ENCODE measurements around the gene TSHZ2.
"Not testable (repeated sequence)": the region's sequence is repeated elsewhere in the genome, so short reads cannot be mapped to it uniquely, and the experiment has no call there.

The TSHZ2 gene

DNA sequence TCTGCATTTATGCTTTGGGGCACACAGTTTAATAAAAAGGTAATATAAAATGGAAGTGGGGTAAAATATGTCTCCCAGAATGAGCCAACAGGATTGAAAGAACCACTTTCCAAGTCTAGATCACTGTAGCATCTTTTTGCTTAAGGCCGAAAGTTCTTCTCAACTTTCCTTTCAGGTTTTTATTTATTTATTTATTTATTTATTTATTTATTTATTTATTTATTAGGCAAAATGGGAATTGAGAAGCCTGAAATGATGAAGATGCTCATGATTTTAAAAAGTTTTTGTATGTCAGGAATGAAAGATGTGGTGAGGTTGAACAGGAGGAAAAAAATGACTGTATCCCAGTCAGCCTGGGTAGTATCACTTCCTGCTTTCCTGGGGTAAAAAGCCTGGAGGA, 24.0 kb downstream of the TSHZ2 start:
- DNase-seq = no peak

DNA sequence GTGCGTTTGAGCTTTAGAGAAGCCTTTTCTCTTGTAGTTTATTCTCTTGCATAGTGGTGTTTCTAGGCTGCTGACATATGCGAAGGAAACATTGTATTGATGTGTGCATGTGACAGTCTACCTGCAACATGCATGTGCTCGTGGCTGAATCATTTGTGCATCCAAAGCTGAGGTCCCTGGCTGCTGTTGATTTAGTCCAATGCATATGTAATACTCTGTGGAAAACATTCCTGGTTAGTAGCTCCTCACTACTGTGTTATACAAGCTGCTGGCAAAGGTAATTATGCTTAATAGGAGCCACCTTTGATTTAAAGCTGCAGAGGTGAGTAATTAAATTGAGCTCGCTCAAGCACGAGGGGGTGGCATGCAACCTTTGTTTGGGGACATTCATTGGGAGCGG, 24.5 kb downstream of the TSHZ2 start:
- no peak for DNase-seq

DNA sequence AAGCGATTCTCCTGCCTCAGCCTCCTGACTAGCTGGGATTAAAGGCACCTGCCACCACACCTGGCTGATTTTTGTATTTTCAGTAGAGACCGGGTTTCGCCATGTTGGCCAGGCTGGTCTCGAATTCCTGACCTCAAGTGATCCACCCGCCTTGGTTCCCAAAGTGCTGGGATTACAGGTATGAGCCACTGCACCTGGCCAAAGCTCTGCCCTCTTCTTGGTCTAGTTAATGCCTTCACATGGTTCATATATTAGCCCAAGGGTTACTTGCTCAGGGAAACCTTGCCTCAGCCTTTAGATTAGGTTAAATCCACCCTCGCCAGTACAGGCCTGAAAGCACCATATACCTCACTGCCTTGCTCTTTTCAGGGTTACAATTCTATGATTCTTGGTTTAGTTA, 26.1 kb downstream of the TSHZ2 start:
- no peak for DNase-seq

DNA sequence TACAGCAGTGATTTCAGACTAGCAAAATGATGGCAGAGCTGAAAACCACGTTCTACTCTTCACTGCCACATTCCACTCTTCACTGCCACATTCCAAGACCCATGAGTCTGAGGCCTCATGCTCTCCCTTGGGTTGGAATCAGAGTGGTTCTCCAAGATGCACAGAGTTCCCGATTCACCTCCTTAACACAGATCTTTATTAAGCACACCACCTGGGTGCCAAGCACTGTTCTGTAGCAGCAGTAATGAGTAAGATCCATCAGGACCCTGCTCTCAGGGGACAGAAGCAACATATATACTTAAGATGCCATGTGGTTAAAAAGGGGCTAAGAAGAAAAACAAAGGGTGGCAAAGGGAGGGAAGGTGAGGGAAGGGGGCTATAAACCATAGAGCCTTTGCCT, 26.9 kb downstream of the TSHZ2 start:
- no peak for DNase-seq

DNA sequence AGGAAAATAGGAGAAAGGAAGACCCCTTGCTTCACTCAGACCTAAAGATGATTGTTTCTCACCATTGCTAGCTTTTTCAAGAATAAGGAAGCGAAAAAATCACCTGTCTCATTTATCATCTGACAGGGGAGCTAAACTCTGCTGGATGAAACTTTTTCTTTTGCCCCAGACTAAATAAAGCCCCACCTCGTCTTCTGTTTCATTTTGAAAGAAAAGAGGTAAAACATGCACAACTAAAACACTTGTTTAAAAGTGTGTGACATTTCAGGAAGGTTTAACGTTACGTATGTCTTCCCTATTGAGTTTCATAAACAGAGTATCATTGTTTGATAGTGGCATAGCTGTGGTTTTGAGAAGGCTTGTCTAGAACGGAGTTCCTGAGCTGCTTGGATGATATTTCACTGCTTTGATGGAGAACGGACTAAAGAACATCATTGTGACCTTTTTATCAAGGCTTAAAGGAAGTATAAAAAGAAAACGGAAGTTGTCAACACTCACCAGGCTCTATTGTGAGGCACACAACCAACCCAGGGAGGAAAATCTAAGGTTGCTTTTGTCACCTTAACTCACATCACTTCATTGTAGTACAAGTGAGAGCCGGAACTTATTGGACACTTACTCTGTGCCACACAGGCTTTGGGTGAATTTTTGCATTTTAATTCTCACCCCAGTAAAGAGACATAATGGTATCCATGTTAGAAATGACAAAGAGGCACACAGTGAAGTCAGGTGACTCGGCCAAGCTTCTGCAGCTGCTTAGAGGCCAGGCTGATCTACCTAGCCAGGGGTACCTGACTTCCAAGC, 29.5 kb downstream of the TSHZ2 start:
- no peak for DNase-seq

DNA sequence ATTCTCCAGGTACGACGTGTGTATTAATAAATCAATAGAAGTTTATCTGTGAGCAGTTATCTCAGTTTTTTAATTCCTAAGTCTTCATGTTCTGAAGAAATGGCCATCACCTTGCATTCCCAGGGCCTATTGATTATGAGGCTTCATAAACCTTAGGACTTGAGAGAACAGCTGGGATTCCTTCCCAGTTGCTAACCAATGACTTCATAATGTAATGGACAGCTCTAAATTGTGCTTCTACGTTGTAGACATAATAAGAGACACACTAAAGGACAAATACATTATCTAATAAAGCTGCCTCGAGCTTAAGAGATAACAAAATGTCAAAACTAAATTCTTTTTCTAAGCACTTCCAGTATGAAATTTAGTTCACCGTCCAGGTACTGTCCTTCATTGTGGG, 30.6 kb downstream of the TSHZ2 start:
- no peak for DNase-seq

DNA sequence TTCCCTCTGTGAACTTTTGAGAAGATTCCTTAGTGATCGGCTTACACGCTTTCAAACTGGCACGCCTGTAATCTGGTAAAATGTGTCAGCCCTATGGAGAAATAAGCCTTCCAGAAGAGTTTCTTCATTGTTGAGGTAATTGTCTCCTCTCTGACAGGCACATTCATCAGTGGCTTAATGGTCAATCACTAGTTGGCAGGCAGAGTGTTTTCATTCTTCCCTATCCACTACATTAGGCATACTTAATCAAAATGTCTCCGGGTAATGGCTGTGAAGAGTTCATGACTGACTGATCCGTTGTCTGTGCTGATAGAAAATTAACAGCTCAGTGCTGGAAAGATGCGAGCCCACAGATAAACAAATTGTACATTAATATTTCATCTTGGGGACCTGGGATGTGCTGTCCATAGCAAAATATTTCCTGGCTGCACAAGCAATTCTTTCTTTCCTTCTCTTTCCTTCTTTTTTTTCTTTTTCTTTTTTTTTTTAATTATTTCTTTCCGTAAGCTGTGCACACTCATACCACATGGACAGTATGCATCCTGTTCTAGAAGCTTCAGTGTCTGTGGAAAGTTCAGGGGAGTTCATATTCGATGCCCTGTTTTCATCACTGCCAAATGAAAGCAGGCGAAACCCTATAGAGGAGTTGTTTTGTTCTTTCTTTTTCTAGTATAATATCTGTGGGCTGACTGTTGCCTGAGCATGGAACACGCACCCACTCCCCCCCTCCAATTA, 31.4 kb downstream of the TSHZ2 start:
- no peak for DNase-seq

DNA sequence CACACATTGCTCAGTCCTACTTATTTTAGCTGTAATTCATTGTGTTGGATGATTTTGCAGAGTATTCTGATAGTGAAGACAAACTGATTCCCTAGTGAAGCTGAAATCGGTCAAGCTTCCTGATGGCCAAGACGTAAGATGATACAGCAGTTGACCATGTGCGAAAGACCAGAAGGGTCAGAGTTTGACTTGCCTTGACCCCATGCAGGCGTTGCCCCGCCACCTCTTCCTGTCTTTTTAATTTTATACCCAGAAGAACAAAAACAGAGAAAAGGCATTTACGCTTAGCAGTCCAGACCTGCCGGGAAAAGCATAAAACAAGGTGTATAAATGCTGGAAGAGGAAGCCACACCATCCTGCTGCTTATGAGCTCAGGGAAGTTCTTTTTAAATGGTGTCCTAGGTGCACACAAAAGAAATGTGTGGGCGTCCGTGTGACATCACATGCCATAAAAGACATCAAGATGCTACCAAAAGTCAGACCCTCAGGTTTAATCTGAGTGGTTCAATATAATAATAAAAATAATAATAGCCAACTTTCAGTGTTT, 32.2 kb downstream of the TSHZ2 start:
- no peak for DNase-seq

DNA sequence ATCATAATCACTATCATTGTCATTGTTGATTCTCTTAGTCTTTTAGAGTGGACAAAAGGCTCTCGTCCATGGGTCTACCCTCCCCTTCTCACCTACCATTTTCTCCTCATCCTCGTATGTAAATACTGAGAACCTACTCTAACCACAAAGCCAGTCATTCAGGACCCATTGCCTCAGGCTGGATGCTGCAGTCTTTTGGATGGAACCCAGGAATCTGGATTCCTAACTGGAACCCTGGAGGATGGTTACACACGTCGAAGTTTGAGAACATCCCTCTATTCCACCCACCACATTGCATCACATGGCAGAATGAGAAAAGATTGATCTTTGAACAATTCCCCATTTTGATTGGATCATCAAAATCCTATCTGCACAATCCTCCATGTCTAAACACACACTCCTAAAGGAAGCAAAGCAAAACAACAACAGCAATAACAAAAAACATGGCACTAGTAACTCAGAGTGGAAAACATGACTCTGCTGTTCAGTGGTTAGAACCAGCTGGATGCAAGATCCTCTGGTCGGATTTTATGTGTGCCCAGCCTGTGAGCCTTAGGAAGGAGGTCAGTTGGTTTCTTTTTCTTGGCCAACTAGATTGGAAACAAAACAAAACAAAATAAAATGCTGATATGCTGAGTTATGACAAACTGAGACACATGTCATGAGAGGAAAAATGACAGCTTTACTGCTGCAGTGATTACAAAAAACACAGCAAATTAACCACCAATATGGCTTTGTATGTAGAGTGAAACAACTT, 38.0 kb downstream of the TSHZ2 start:
- DNase-seq = no peak

DNA sequence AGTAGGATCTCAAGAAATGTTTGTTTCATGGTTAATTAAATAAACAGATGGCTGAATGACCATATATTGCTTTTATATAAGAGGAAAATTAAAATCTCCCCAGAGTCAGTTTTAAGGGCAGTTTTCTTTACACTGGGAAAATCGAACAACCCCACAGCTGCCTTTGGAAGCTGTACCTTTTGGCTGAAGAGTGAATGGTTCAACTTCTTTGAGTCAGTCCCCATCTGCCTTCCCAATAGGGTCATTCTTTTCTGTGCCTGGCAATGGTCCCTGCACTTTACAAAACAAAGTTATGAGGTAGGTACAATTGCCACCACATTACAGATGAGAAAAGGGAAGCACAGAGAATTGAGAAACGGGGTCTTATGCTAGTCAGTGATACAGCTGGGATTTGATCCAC, 39.5 kb downstream of the TSHZ2 start:
- no peak for DNase-seq

DNA sequence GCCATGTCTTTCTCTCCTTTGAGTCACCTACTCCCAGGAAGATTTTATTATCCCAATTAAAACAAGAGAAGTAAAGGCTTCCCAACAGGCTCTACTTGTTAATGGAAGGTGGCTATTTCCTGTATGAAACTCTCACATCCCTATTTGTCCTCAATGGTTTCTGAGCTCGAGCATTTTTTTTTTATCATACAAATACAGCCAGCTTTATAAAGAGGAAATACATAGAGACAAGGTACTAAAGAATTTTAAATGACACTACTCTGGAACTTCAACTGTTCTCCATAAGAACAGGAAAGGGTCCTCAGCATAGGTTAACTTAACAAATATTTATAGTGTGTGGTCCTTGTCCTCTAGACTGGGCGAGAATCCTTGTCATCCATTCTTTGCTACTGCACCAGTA, 41.0 kb downstream of the TSHZ2 start:
- DNase-seq = no peak

DNA sequence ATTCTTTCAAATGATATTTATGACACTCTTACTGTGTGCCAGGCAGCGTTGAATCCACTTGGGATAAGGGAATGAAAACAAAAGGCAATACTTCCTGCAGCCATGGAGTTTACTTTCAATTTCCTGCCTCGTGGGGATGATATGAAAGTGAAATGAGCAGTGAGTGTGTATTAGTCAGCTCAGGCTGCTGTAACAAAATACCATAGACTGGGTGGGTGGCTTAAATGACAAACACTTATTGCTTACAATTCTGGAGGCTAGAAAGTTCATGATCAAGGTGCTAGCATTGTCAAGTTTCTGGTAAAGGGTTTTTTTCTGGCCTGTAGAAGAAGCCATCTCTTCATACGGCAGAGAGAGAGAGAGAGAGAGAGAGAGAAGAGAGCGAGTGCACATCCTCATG, 41.7 kb downstream of the TSHZ2 start:
- no peak for DNase-seq

DNA sequence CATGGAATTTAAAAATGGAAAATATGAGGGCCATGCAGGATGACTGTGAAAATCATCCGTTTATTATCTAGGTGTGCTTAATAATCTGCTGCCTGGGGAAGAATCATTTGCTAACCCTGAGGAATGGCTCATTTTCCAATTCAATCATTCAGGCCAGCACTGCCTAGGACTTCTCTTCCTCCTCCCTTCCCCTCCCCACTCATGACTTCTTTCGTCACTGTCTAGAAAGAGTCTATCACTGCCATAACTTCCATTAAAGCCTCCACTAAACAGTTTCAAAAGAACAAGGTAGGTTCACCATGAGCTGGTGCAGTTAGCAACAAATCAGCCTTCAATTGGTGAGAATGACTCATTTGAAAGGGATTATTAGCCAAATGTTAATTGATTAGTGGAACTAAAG, 43.9 kb downstream of the TSHZ2 start:
- no peak for DNase-seq

DNA sequence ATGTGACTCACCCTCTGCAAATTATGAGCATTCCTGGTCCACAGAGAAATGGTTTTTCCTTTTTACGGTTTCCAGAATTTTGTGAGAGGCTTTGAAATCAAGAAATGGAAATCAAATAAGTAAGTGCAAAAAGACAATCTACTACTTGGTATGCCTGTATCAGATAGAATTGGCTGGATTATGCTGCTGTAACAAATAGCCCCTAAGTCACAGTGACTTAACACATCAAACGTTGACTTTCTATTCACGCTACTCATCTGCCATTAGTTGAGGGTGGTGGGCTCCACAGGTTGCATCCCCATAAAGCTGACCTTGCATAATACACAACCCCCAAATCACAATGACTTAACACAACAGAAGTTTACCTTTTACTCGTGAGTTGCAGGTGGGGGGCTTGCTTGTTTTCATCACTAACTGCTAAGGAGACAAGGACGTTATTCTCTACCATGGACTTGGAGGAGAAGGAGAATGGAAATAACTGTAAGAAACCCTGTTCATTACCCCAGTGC, 44.4 kb downstream of the TSHZ2 start:
- no peak for DNase-seq

DNA sequence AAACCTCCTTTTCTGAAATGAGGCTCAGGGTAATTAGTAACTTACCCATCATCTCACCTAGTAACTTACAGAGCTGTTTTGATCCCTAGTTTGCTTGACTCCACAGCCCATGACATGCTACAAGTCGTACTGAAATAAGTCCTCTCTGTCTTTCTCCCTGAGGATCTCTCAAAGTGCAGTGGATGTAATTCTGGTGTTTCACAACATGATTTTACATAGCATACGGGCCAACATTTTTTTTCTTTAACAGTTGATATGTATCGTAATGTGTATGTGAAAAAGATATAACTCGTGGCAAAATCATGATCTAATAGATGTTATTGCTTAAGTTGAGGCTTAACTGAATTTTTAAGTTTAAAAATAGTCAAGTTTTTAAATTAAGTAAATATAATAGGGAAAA, 45.0 kb downstream of the TSHZ2 start:
- DNase-seq = no peak

DNA sequence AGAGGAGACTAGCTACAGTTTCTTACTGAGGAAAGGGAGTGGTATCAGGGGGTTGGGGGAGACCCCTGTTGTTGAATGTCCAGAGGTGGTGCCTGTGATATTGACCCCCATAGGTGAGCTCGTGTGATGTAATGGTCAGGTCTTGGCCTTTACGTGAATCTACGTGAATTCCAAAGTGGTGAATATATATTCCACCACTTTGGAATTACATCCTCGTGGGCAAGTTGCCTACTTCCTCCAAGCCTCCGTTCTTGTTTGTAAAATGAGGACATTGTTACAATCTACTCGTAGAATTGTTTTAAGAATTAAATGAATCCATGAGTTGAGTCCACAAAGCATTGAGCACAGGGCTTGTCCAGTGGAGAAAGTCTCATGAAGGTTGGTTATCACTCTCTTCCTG, 47.3 kb downstream of the TSHZ2 start:
- DNase-seq = no peak

DNA sequence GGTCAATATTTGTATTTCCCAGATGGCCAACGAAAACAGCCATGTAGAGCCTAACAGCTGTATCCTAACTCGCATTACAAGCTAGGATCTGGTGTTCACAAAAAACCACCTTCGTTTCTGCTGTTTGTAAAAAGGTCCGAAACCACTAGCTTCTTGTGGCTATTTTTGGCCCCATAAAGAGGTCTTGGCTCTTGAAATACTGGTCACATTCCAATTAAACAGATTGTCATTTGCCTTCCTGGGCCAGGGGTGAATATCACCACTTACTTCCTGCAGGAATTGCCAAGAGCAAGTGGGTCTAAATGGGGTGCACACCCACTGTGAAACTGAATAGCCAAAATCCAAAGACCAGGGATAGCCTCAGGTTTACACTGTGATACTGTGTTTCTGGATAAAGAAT, 48.2 kb downstream of the TSHZ2 start:
- no peak for DNase-seq

DNA sequence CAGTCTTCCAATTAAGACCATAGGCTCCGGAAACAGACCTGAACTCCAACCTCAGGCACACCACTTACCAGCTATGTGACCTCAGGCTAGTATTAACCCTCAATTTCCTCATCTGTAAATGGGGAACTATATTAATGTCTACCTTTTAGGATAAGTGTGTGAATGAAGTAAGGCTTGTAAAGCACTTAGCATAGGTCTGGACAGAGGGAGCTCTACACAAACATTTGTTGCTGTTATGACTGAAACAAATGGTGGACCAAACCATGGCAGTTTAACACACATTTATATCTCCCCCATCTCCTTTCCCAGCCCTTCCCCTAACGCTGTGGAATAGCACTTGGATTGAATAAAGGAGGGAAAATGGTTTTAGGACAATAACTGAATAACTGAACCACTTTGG, 48.7 kb downstream of the TSHZ2 start:
- no peak for DNase-seq

DNA sequence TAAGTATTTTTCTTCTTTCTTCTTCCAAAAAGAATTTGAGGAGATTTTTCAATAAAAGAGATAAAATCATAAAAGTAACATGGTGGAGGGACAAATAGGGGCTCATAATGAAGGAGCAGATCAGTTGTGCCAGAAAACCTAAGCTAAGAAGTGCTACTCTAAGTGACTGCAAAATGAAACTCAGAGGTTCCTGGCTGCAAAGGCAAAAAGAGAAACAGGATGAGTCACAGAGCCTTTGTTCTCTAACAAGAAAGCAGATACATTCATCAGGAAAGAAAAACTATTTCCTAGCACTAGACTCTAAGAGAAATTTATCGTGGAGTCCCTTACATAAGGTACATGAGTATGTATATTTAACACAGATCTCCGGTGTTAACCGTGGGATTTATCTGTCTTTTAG, 49.8 kb downstream of the TSHZ2 start:
- no peak for DNase-seq

DNA sequence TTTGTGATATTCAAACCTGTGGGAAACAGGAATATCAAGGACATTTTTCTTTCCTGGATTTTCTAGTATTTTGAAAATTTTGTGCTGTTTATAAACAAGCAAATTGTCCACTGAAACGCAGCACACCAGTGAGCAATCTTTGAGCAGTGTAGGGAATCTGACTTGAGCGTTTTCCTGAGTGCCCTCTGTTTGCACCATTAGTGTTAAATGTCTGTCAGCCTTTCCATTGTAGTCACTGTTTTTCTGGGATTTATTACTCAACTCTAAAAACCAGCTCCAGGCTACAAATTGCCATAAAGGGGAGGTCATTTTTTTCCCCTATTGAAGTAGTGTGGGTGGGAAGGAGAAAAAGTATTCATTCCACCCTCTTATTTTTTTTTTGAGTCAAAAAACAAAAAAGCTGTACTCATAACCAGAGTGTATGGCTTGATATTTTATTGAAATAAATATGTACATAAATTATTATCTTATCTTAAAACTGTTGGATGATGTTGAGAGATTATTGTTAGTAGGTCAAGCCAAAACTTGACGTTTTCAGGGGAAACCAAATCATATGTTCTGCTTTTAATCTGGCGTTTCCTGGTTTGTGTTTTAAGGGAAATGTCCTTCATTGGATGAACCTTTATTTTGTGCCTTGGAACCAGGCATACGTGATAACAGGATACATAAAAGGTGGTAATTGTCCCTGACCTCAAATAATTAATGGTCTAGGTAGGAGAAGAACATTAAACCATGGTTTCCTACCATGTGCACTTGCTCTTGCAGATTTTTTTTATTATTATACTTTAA, 51.8 kb downstream of the TSHZ2 start:
- DNase-seq = no peak

DNA sequence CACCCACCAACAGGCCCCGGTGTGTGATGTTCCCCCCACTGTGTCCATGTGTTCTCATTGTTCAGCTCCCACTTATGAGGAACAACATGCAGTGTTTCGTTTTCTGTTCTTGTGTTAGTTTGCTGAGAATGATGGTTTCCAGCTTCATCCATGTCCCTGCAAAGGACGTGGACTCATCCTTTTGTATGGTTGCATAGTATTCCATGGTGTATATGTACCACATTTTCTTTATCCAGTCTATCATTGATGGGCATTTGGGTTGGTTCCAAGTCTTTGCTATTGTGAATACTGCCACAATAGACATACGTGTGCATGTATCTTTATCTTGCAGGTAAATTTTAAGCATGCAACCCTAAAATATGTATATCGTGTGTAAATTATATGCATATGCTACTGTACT, 52.5 kb downstream of the TSHZ2 start:
- DNase-seq = not testable (repeated sequence)
